Hepatocyte (in vitro differentiated cells): ENCODE measurements around the gene FAAH. TPM values are rescaled to one million over a fixed set of nuclear protein-coding genes. Genes with fewer than 3 reads are reported as not detected.

Experiments
- DNase-seq: peaks from one replicate; pipeline ENCODE4 v3.0.0-alpha.2; 2016; ENCODE audit warnings: low spot score
- H2AFZ ChIP-seq: fragments of 200-600 bp; sonication (generic); 2 replicates; pipeline ENCODE4 v1.6.0; 2016; ENCODE audit warnings: antibody characterized with exemption, mild to moderate bottlenecking
- H3K27ac ChIP-seq: fragments of 200-600 bp; sonication (generic); 2 replicates; pipeline ENCODE4 v1.5.1; 2016; ENCODE audit warnings: mild to moderate bottlenecking
- H3K27me3 ChIP-seq: fragments of 200-600 bp; sonication (generic); 2 replicates; pipeline ENCODE4 v1.6.1; 2016
- H3K36me3 ChIP-seq: fragments of 200-600 bp; sonication (generic); replicated peaks from 2 replicates; pipeline ENCODE4 v1.5.1; 2016; ENCODE audit warnings: low read depth; ENCODE audit not compliant: insufficient read depth
- H3K4me1 ChIP-seq: fragments of 200-600 bp; sonication (generic); 2 replicates; pipeline ENCODE4 v1.5.1; 2016; ENCODE audit warnings: mild to moderate bottlenecking, moderate library complexity; ENCODE audit not compliant: insufficient read depth
- H3K4me2 ChIP-seq: fragments of 200-600 bp; sonication (generic); 2 replicates; pipeline ENCODE4 v1.6.0; 2016
- H3K4me3 ChIP-seq: fragments of 200-600 bp; sonication (generic); 2 replicates; pipeline ENCODE4 v1.5.1; 2016; ENCODE audit warnings: mild to moderate bottlenecking
- H3K79me2 ChIP-seq: fragments of 200-600 bp; sonication (generic); 2 replicates; pipeline ENCODE4 v1.6.0; 2017; ENCODE audit warnings: mild to moderate bottlenecking
- H3K9me2 ChIP-seq: fragments of 200-600 bp; sonication (generic); replicated peaks from 2 replicates; pipeline ENCODE4 v1.6.0; 2017; ENCODE audit warnings: mild to moderate bottlenecking; ENCODE audit not compliant: insufficient read depth
- H3K9me3 ChIP-seq: fragments of 200-600 bp; sonication (generic); 2 replicates; pipeline ENCODE4 v1.5.1; 2016; ENCODE audit warnings: low read depth, mild to moderate bottlenecking
- H4K20me1 ChIP-seq: fragments of 200-600 bp; sonication (generic); 2 replicates; pipeline ENCODE4 v1.6.0; 2016; ENCODE audit warnings: mild to moderate bottlenecking; ENCODE audit not compliant: insufficient read depth, poor library complexity, severe bottlenecking
- EZH2 ChIP-seq: fragments of 200-600 bp; sonication (generic); IDR thresholded peaks from 2 replicates; pipeline ENCODE4 v1.6.1; 2016; ENCODE audit warnings: antibody characterized with exemption, mild to moderate bottlenecking, borderline replicate concordance
- EZH2phosphoT487 ChIP-seq: fragments of 200-600 bp; sonication (generic); IDR thresholded peaks from one replicate; pipeline ENCODE4 v1.6.1; 2018; ENCODE audit warnings: antibody characterized with exemption, mild to moderate bottlenecking, low read depth, moderate library complexity; ENCODE audit not compliant: unreplicated experiment, severe bottlenecking
- WGBS: methylation state at CpG from one replicate; pipeline ENCODE4 v1.1.6; 2016; ENCODE audit warnings: low lambda C conversion rate; ENCODE audit errors: missing lambda C conversion rate; 5-methylcytosine and 5-hydroxymethylcytosine counted together
- polyA plus RNA-seq: library from polyadenylated mRNA; unstranded; fragments of >200 nt; fragmentation: Nextera tagmentation; extraction: Ambion mirVana; gene quantifications from 2 replicates; pipeline ENCODE4 v1.2.1, GENCODE V29; 2016
- total RNA-seq: library from RNA; depleted of rRNA; stranded (reverse); fragments of >200 nt; gene quantifications from 2 replicates; pipeline ENCODE4 v1.2.3, GENCODE V29; 2014
- TF ChIP-seq, protein P1 (sequence below): fragments of 200-600 bp; sonication (generic); IDR thresholded peaks from 2 replicates; pipeline ENCODE4 v1.5.1; 2016; ENCODE audit warnings: antibody characterized with exemption, mild to moderate bottlenecking; ENCODE audit not compliant: poor library complexity

The FAAH gene
- total and polyA plus RNA-seq, 2 experiments from 2014 or later, result 44.5 to 61.8 TPM

DNA sequence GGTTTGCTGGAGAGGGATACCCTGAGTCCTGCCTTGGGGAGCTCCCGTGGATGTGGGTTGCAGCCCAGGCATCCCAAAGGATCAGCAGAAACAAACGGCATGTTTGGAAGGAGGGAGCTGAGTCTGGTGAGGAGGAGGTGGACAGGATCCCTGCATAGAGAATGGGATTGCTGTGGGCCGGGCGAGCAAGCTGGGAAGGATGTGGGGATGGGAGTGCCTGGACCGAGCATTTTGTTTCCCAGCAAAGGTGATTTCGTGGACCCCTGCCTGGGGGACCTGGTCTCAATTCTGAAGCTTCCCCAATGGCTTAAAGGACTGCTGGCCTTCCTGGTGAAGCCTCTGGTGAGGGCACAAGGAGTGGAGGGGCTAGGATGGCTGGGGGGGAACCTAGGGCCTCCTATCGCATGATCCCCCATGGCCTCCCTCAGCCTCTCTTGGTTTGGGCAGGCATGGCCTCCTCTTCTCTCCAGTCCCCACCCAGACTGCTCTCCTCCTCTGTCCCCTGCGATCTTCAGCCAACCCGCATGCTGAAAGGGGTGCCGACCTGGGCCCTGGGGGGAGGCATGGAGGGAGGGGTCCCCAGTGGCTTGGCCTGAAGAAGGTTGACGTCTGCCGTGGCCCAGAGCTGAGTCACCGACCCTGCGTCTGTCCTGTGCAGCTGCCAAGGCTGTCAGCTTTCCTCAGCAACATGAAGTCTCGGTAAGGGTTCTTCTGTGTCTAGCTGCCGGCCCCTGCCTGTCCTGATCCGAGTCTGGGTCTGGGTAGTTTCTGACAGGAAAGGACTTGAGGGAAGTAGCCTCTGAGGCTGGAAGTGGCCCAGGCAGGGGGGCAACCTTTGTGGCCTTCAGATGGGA, 16.3 kb downstream of the FAAH start:
- Histone ChIP-seq H3K79me2 (no peaks in the 10 kb centered on the region), H3K4me3 (no peak overlapping the region), H3K4me2 (no peak overlapping the region), H3K9me3 (no peaks in the 10 kb centered on the region), H3K4me1 (peaks cover 6% of the 10 kb centered on the region), H3K9me2 (no peaks in the 10 kb centered on the region), H4K20me1 (no peaks in the 10 kb centered on the region), H3K36me3 (no peaks in the 10 kb centered on the region), H3K27ac (no peak overlapping the region), H2AFZ (no peak overlapping the region), H3K27me3 (no peaks in the 10 kb centered on the region)
- WGBS, result 94% methylated on average over 17 of the region's 17 CpGs
- DNase-seq, result no peak
- no peak for TF ChIP-seq EZH2
- no peak for TF ChIP-seq EZH2phosphoT487
- TF ChIP-seq, protein P1, sequence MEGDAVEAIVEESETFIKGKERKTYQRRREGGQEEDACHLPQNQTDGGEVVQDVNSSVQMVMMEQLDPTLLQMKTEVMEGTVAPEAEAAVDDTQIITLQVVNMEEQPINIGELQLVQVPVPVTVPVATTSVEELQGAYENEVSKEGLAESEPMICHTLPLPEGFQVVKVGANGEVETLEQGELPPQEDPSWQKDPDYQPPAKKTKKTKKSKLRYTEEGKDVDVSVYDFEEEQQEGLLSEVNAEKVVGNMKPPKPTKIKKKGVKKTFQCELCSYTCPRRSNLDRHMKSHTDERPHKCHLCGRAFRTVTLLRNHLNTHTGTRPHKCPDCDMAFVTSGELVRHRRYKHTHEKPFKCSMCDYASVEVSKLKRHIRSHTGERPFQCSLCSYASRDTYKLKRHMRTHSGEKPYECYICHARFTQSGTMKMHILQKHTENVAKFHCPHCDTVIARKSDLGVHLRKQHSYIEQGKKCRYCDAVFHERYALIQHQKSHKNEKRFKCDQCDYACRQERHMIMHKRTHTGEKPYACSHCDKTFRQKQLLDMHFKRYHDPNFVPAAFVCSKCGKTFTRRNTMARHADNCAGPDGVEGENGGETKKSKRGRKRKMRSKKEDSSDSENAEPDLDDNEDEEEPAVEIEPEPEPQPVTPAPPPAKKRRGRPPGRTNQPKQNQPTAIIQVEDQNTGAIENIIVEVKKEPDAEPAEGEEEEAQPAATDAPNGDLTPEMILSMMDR, result no peak

DNA sequence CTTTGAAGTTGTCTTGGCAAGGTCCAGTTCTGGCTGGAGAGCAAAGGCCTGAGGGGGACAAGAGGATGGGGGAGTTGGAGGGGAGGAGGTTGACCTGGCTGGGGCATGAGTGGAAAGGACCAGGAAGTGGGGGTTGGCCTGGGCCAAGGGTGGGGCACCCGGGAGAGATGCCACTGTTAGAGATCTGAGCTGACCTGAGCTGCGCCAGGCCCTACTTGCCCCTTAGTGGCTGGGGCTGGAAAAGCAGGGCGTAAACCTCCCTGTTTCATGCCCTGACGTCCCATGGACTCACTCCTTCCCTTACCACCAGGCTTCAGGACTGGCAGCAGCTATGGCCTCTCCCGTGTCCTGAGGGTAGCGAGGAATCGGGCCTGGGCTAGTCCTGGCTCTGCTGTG, 16.9 kb downstream of the FAAH start:
- Histone ChIP-seq H3K27ac (no peak overlapping the region), H3K9me2 (no peaks in the 10 kb centered on the region), H3K36me3 (no peaks in the 10 kb centered on the region), H3K27me3 (no peaks in the 10 kb centered on the region), H4K20me1 (no peaks in the 10 kb centered on the region), H3K79me2 (no peaks in the 10 kb centered on the region), H3K4me1 (peaks cover 6% of the 10 kb centered on the region), H3K9me3 (no peaks in the 10 kb centered on the region), H3K4me3 (no peak overlapping the region), H3K4me2 (no peak overlapping the region), H2AFZ (no peak overlapping the region)
- WGBS, result 95% methylated on average over 6 of the region's 7 CpGs
- TF ChIP-seq EZH2phosphoT487, result no peak
- TF ChIP-seq, protein P1, result no peak
- TF ChIP-seq EZH2, result no peak
- DNase-seq, result no peak

DNA sequence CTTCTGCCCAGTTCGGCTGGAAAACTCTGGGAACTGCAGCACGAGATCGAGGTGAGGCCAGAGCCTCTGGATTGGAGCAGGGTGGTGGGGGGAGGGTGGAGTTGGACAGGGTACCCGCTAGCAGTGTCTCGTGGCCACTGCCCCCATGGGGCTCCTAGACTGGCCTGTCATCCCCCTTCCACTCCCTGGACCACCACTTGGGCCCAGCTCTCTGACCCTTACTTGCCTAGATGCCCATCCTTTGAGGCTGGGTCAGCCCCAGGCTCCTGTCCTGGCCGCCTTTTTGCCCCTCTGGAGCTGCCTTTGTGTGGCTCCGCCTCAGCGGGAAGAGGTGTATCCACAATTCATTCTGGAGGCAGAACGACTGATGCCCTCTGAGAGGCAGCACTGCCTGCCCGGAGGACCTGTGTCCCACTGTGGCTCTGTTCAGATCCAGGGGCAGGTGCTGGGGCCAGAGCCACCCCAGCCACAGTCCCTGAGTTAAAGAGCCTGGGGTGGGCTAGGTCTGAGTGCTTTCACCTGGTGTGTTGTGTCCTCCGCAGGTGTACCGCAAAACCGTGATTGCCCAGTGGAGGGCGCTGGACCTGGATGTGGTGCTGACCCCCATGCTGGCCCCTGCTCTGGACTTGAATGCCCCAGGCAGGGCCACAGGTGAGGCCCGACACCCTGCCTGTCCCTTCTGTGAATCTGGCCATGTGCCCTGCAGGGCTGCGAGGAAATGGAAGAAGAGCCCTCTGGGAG, 17.7 kb downstream of the FAAH start:
- H3K4me3 ChIP-seq, result no peak overlapping the region
- H4K20me1 ChIP-seq, result no peaks in the 10 kb centered on the region
- H3K4me1 ChIP-seq, result peaks cover 2% of the 10 kb centered on the region
- no peak overlapping the region for H3K4me2 ChIP-seq
- H3K36me3 ChIP-seq, result no peaks in the 10 kb centered on the region
- TF ChIP-seq, protein P1, result peak; percentile 31
- no peak for TF ChIP-seq EZH2phosphoT487
- no peak for TF ChIP-seq EZH2
- no peaks in the 10 kb centered on the region for H3K79me2 ChIP-seq
- no peaks in the 10 kb centered on the region for H3K27me3 ChIP-seq
- 87% methylated on average over 15 of the region's 16 CpGs for WGBS
- no peak overlapping the region for H2AFZ ChIP-seq
- H3K9me3 ChIP-seq, result no peaks in the 10 kb centered on the region
- no peak for DNase-seq
- no peaks in the 10 kb centered on the region for H3K9me2 ChIP-seq
- H3K27ac ChIP-seq, result no peak overlapping the region
